Measurements from ENCODE around the gene MPP1. TPM values are rescaled to one million over a fixed set of nuclear protein-coding genes. Genes with fewer than 3 reads are reported as not detected.

Gene MPP1
- total and polyA plus RNA-seq, 2 donors (not counting 3 experiments of a cell fraction or from before 2014, with no cell fraction given) = 22.1 to 32.3 TPM

GRCh38 chrX:154784149-154784995, 20.9 kb downstream of the MPP1 start:
- no peak overlapping the region for H3K27ac ChIP-seq (ENCODE audit: insufficient read depth, low read depth, low read length)
- no peak overlapping the region for H3K9ac ChIP-seq (replicated peaks; ENCODE audit: extremely low read depth, insufficient read depth, low read length)
- no peak overlapping the region for H2AFZ ChIP-seq (ENCODE audit: low read depth, low read length)
- intact Hi-C loops (cut with micrococcal nuclease) (no loop called here), dilution Hi-C loops (cut with MboI; ENCODE audit: extremely low pct_ligation_motif_present, low sequenced_read_pairs) (no loop called here)
- DNase-seq (ENCODE audit: low read depth, low spot score) = no peak
- ChIA-PET CTCF (interaction anchor here (0.9 kb wide), 1 partner anchor 16 kb away, joined by 3 read pairs; no protein-coding TSS in a partner anchor), POLR2A (interaction anchor here (0.7 kb wide), 1 partner anchor 120 kb away, joined by 3 read pairs; no protein-coding TSS in a partner anchor)
- no peaks in the 10 kb centered on the region for H3K27me3 ChIP-seq (ENCODE audit: control insufficient read depth in 2 of 2, insufficient read depth in 2 of 2, low read length in 2 of 2)
- peaks cover 0 to under 1% of the 10 kb centered on the region in 2 experiments for H3K36me3 ChIP-seq (ENCODE audit: control insufficient read depth in 2 of 2, extremely low read depth in 1 of 2, insufficient read depth in 2 of 2, low read length in 2 of 2)
- no peaks in the 10 kb centered on the region for H3K79me2 ChIP-seq (ENCODE audit: control insufficient read depth, insufficient read depth, low read length)
- no peaks in the 10 kb centered on the region for H4K20me1 ChIP-seq (replicated peaks; ENCODE audit: control insufficient read depth, extremely low read depth, insufficient read depth, low read length)
- no peaks in the 10 kb centered on the region for H3K9me3 ChIP-seq (replicated peaks; ENCODE audit: control insufficient read depth, insufficient read depth, low read length)
- H3K4me3 ChIP-seq (replicated peaks in 1 of 3; ENCODE audit: insufficient read depth in 1 of 3, low read depth in 1 of 3, low read length in 3 of 3) = no peak overlapping the region
- FAIRE-seq = no peak
- no TSS peak for BruUV-seq (replicated peaks)
- H3K4me2 ChIP-seq (ENCODE audit: insufficient read depth, low read length) = no peak overlapping the region
- H3K9me1 ChIP-seq (replicated peaks; ENCODE audit: control insufficient read depth, extremely low read depth, insufficient read depth, low read length) = no peaks in the 10 kb centered on the region
- no peaks in the 10 kb centered on the region for H3K4me1 ChIP-seq (ENCODE audit: control insufficient read depth, extremely low read depth, insufficient read depth, low read length)
- TF ChIP-seq EZH2 (IDR thresholded peaks at IDR 0.05; ENCODE audit: borderline replicate concordance, low read depth, low read length, severe bottlenecking) = no peak
- no peak for TF ChIP-seq MAX (IDR thresholded peaks at IDR 0.05; ENCODE audit: insufficient read depth, insufficient read length)
- TF ChIP-seq CTCF (IDR thresholded peaks at IDR 0.05; ENCODE audit: extremely low read depth in 1 of 2, insufficient read depth in 1 of 2, low read depth in 1 of 2, low read length in 2 of 2) = no peak
- no peak for TF ChIP-seq POLR2A (IDR thresholded peaks at IDR 0.05; ENCODE audit: low read depth, low read length)
- TF ChIP-seq FOS (IDR thresholded peaks at IDR 0.05; ENCODE audit: borderline replicate concordance, insufficient read depth, low read length) = no peak
- TF ChIP-seq JUN (IDR thresholded peaks at IDR 0.05; ENCODE audit: borderline replicate concordance, insufficient read depth, insufficient read length, low read depth) = no peak
- no peak for TF ChIP-seq POLR2AphosphoS5 (IDR thresholded peaks at IDR 0.05; ENCODE audit: insufficient read depth, low read depth, low read length)
